C4-2B (cell line): ENCODE results near the gene TNNT1.

ENCODE experiments used
- CTCF ChIP-seq: fragments of 450-650 bp; conservative IDR thresholded peaks from 2 replicates; pipeline ENCODE4 v1.5.1; 2017; ENCODE audit warnings: mild to moderate bottlenecking
- ZFX ChIP-seq: fragments of 450-650 bp; IDR thresholded peaks from 2 replicates; pipeline ENCODE4 v1.6.1; 2017

- TF ChIP-seq CTCF (no peak), ZFX (no peak)
These were observed 2.2 kb downstream of the TNNT1 start for GRCh38 chr19:55146705-55147273.
